HepG2 (cell line): ENCODE results near the gene USP34. TPM values are rescaled to one million over a fixed set of nuclear protein-coding genes. Genes with fewer than 3 reads are reported as not detected.

Source experiments
- MATR3 ChIP-seq: sonication (generic); formaldehyde crosslinking; IDR thresholded peaks from 2 replicates; pipeline ENCODE4 v1.4.0; 2020; ENCODE audit warnings: missing genetic modification reagents
- NCOA5 ChIP-seq: sonication (generic); formaldehyde crosslinking; IDR thresholded peaks from 2 replicates; pipeline ENCODE4 v1.4.0; 2020; ENCODE audit warnings: missing genetic modification reagents
- PLRG1 ChIP-seq: fragments of 450-650 bp; conservative IDR thresholded peaks from 2 replicates; pipeline ENCODE4 v1.6.1; 2016
- PRPF4 ChIP-seq: fragments of 200-400 bp; formaldehyde crosslinking; IDR thresholded peaks from 2 replicates; pipeline ENCODE4 v1.6.1; 2016; ENCODE audit warnings: low read length, low read depth; ENCODE audit not compliant: poor library complexity, severe bottlenecking
- RXRA ChIP-seq: sonication (generic); formaldehyde crosslinking; IDR thresholded peaks from 2 replicates; pipeline ENCODE4 v1.5.1; 2020; ENCODE audit warnings: missing genetic modification reagents
- SMC3 ChIP-seq: IDR thresholded peaks from 2 replicates; pipeline ENCODE4 v1.6.1; 2011; ENCODE audit warnings: low read length, improper control_type of control experiment
- TBP ChIP-seq: sonication (generic); formaldehyde crosslinking; IDR thresholded peaks from 2 replicates; pipeline ENCODE4 v1.5.0; 2020; ENCODE audit warnings: missing genetic modification reagents
- THAP11 ChIP-seq: IDR thresholded peaks from 2 replicates; pipeline ENCODE4 v1.6.1; 2016; ENCODE audit warnings: missing biosample characterization, missing genetic modification reagents
- U2AF1 ChIP-seq: fragments of 200-400 bp; formaldehyde crosslinking; optimal IDR thresholded peaks from 2 replicates; pipeline ENCODE3; 2017; ENCODE audit warnings: mild to moderate bottlenecking, low read depth, low read length
- ZBTB42 ChIP-seq: sonication (generic); formaldehyde crosslinking; IDR thresholded peaks from 2 replicates; pipeline ENCODE4 v1.5.0; 2020; ENCODE audit warnings: mild to moderate bottlenecking, missing genetic modification reagents
- ZBTB46 ChIP-seq: sonication (generic); formaldehyde crosslinking; IDR thresholded peaks from 2 replicates; pipeline ENCODE4 v1.4.0; 2020; ENCODE audit warnings: mild to moderate bottlenecking, missing genetic modification reagents, borderline replicate concordance
- ZBTB7B ChIP-seq: sonication (generic); formaldehyde crosslinking; IDR thresholded peaks from 2 replicates; pipeline ENCODE4 v1.4.0; 2020; ENCODE audit warnings: missing genetic modification reagents
- ZKSCAN1 ChIP-seq: fragments of 150-350 bp; IDR thresholded peaks from 2 replicates; pipeline ENCODE4 v1.6.1; 2014; ENCODE audit warnings: low read length
- ZMYM2 ChIP-seq: sonication (generic); formaldehyde crosslinking; IDR thresholded peaks from 2 replicates; pipeline ENCODE4 v1.8.0; 2022; ENCODE audit warnings: mild to moderate bottlenecking, missing genetic modification reagents
- ZNF264 ChIP-seq: sonication (generic); formaldehyde crosslinking; IDR thresholded peaks from 2 replicates; pipeline ENCODE4 v1.4.0; 2020; ENCODE audit warnings: missing genetic modification reagents
- ZNF383 ChIP-seq: sonication (generic); formaldehyde crosslinking; IDR thresholded peaks from 2 replicates; pipeline ENCODE4 v1.4.0; 2020; ENCODE audit warnings: missing genetic modification reagents, mild to moderate bottlenecking, borderline replicate concordance
- ZNF446 ChIP-seq: sonication (generic); formaldehyde crosslinking; IDR thresholded peaks from 2 replicates; pipeline ENCODE4 v1.5.0; 2020; ENCODE audit warnings: mild to moderate bottlenecking, missing genetic modification reagents
- ZNF558 ChIP-seq: sonication (generic); formaldehyde crosslinking; IDR thresholded peaks from 2 replicates; pipeline ENCODE4 v1.9.0; 2022; ENCODE audit warnings: mild to moderate bottlenecking, missing genetic modification reagents, borderline replicate concordance
- ZNF598 ChIP-seq: sonication (generic); formaldehyde crosslinking; IDR thresholded peaks from 2 replicates; pipeline ENCODE4 v1.5.1; 2020; ENCODE audit warnings: mild to moderate bottlenecking, missing genetic modification reagents, borderline replicate concordance
- ZNF788 ChIP-seq: sonication (generic); formaldehyde crosslinking; IDR thresholded peaks from 2 replicates; pipeline ENCODE4 v1.5.0; 2020; ENCODE audit warnings: mild to moderate bottlenecking, missing genetic modification reagents, borderline replicate concordance
- polyA plus RNA-seq, 8 experiments: library from polyadenylated mRNA; depleted of rRNA in 3 of 8; stranded (reverse) in 7 of 8; unstranded in 1 of 8; fragments of >200 nt; fragmentation: Illumina TruSeq in 4 of 8; extraction: Trizol in 4 of 8; gene quantifications; 2 replicates each; pipeline versions ENCODE4 v1.2.1 to v1.2.3, GENCODE V29; 2011 to 2016; ENCODE audit warnings: low read depth in 4 of 8, missing spikeins in 1 of 8, mixed read lengths in 1 of 8; ENCODE audit not compliant: insufficient read depth in 1 of 8
- total RNA-seq, 5 experiments: library from RNA; depleted of rRNA; stranded (reverse); fragments of >200 nt; fragmentation: Illumina TruSeq; extraction: Trizol; gene quantifications; 2 replicates each; pipeline ENCODE4 v1.2.3, GENCODE V29; 2016; ENCODE audit warnings: low read depth in 1 of 5
- TF ChIP-seq, protein P1 (sequence below): sonication (generic); formaldehyde crosslinking; IDR thresholded peaks from 2 replicates; pipeline ENCODE4 v1.5.0; 2020; ENCODE audit warnings: mild to moderate bottlenecking, missing genetic modification reagents
- TF ChIP-seq, protein P2 (sequence below): sonication (generic); formaldehyde crosslinking; IDR thresholded peaks from 2 replicates; pipeline ENCODE4 v1.5.1; 2020; ENCODE audit warnings: missing genetic modification reagents, mild to moderate bottlenecking, borderline replicate concordance
- TF ChIP-seq, protein P3 (sequence below), 2 experiments: sonication (generic) in 1 of 2; formaldehyde crosslinking in 1 of 2; IDR thresholded peaks; 2 replicates each; pipeline versions ENCODE4 v1.5.1 to v1.6.1; 2011 to 2020; ENCODE audit warnings: borderline replicate concordance in 1 of 2, low read depth in 1 of 2, low read length in 1 of 2, mild to moderate bottlenecking in 1 of 2, missing genetic modification reagents in 1 of 2, moderate library complexity in 1 of 2

USP34 gene
- total and polyA plus RNA-seq, 2 of the 13 experiments (the other 11 are each of a cell fraction or from before 2014, with no cell fraction given) = 99.2 to 100 TPM

- TF ChIP-seq ZBTB46 (no peak), ZNF264 (CRISPR knock-in tag) (no peak), ZMYM2 (CRISPR knock-in tag) (no peak), ZNF788 (CRISPR knock-in tag) (peak; percentile 58; the same call in 1 of the 2 replicates), PRPF4 (no peak), TBP (CRISPR knock-in tag) (no peak), PLRG1 (no peak), ZNF383 (CRISPR knock-in tag) (no peak), U2AF1 (no peak), ZBTB42 (CRISPR knock-in tag) (no peak), THAP11 (CRISPR knock-in tag) (peak; percentile 32; the same call in 1 of the 2 replicates), ZKSCAN1 (0 out of 2 replicates have a peak, but pooled peaks have one; percentile 28), ZBTB7B (CRISPR knock-in tag) (no peak), ZNF446 (CRISPR knock-in tag) (no peak), SMC3 (peak; percentile 95), NCOA5 (no peak), RXRA (CRISPR knock-in tag) (no peak), MATR3 (CRISPR knock-in tag) (no peak), ZNF558 (CRISPR knock-in tag) (no peak), ZNF598 (0 out of 2 replicates have a peak, but pooled peaks have one; percentile 41)
- TF ChIP-seq, protein P1, sequence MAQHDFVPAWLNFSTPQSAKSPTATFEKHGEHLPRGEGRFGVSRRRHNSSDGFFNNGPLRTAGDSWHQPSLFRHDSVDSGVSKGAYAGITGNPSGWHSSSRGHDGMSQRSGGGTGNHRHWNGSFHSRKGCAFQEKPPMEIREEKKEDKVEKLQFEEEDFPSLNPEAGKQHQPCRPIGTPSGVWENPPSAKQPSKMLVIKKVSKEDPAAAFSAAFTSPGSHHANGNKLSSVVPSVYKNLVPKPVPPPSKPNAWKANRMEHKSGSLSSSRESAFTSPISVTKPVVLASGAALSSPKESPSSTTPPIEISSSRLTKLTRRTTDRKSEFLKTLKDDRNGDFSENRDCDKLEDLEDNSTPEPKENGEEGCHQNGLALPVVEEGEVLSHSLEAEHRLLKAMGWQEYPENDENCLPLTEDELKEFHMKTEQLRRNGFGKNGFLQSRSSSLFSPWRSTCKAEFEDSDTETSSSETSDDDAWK (CRISPR knock-in tag) = no peak
- TF ChIP-seq, protein P2, sequence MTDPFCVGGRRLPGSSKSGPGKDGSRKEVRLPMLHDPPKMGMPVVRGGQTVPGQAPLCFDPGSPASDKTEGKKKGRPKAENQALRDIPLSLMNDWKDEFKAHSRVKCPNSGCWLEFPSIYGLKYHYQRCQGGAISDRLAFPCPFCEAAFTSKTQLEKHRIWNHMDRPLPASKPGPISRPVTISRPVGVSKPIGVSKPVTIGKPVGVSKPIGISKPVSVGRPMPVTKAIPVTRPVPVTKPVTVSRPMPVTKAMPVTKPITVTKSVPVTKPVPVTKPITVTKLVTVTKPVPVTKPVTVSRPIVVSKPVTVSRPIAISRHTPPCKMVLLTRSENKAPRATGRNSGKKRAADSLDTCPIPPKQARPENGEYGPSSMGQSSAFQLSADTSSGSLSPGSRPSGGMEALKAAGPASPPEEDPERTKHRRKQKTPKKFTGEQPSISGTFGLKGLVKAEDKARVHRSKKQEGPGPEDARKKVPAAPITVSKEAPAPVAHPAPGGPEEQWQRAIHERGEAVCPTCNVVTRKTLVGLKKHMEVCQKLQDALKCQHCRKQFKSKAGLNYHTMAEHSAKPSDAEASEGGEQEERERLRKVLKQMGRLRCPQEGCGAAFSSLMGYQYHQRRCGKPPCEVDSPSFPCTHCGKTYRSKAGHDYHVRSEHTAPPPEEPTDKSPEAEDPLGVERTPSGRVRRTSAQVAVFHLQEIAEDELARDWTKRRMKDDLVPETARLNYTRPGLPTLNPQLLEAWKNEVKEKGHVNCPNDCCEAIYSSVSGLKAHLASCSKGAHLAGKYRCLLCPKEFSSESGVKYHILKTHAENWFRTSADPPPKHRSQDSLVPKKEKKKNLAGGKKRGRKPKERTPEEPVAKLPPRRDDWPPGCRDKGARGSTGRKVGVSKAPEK = no peak
- TF ChIP-seq, protein P3, sequence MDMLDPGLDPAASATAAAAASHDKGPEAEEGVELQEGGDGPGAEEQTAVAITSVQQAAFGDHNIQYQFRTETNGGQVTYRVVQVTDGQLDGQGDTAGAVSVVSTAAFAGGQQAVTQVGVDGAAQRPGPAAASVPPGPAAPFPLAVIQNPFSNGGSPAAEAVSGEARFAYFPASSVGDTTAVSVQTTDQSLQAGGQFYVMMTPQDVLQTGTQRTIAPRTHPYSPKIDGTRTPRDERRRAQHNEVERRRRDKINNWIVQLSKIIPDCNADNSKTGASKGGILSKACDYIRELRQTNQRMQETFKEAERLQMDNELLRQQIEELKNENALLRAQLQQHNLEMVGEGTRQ (IDR thresholded peaks at IDR 0.05; ENCODE audit: low read depth, low read length) = no peak
- TF ChIP-seq, protein P3 (CRISPR knock-in tag; IDR thresholded peaks at IDR 0.05; ENCODE audit: borderline replicate concordance) = no peak
Measured at GRCh38 chr2:61426267-61426897, 44.5 kb downstream of the USP34 start (continued).
